WTC11 (cell line): ENCODE measurements around the gene FABP7.

ENCODE experiments used
- ELF4 ChIP-seq: sonication (generic); formaldehyde crosslinking; IDR thresholded peaks from 2 replicates; pipeline ENCODE4 v1.8.1; 2022; ENCODE audit warnings: low read depth, mild to moderate bottlenecking, moderate library complexity, missing genetic modification reagents
- ESRRA ChIP-seq: sonication (generic); formaldehyde crosslinking; IDR thresholded peaks from 2 replicates; pipeline ENCODE4 v1.8.1; 2022; ENCODE audit warnings: mild to moderate bottlenecking, missing genetic modification reagents, borderline replicate concordance
- ETV6 ChIP-seq: sonication (generic); formaldehyde crosslinking; IDR thresholded peaks from 2 replicates; pipeline ENCODE4 v1.8.1; 2022; ENCODE audit warnings: mild to moderate bottlenecking, missing genetic modification reagents
- FOXJ3 ChIP-seq: sonication (generic); formaldehyde crosslinking; IDR thresholded peaks from 2 replicates; pipeline ENCODE4 v1.9.0; 2021; ENCODE audit warnings: missing genetic modification reagents, mild to moderate bottlenecking, borderline replicate concordance
- FOXK1 ChIP-seq: sonication (generic); formaldehyde crosslinking; IDR thresholded peaks from 2 replicates; pipeline ENCODE4 v1.8.0; 2022; ENCODE audit warnings: mild to moderate bottlenecking, moderate library complexity, missing genetic modification reagents
- NR2C2 ChIP-seq: sonication (generic); formaldehyde crosslinking; IDR thresholded peaks from 2 replicates; pipeline ENCODE4 v1.8.0; 2022; ENCODE audit warnings: mild to moderate bottlenecking, missing genetic modification reagents
- TCF7 ChIP-seq: sonication (generic); formaldehyde crosslinking; IDR thresholded peaks from 2 replicates; pipeline ENCODE4 v1.8.0; 2022; ENCODE audit warnings: mild to moderate bottlenecking, low read depth, missing genetic modification reagents, moderate library complexity
- TF ChIP-seq, protein P1 (sequence below): fragments of 200-600 bp; IDR thresholded peaks from 2 replicates; pipeline ENCODE4 v1.8.0; 2022; ENCODE audit warnings: antibody characterized with exemption
- TF ChIP-seq, protein P2 (sequence below): sonication (generic); formaldehyde crosslinking; conservative IDR thresholded peaks from 2 replicates; pipeline ENCODE4 v1.8.1; 2023; ENCODE audit warnings: mild to moderate bottlenecking, low read depth, missing genetic modification reagents, moderate library complexity
- TF ChIP-seq, protein P3 (sequence below): sonication (generic); formaldehyde crosslinking; IDR thresholded peaks from 2 replicates; pipeline ENCODE4 v1.8.0; 2023; ENCODE audit warnings: missing genetic modification reagents
- TF ChIP-seq, protein P4 (sequence below): sonication (generic); formaldehyde crosslinking; conservative IDR thresholded peaks from 2 replicates; pipeline ENCODE4 v1.8.1; 2022; ENCODE audit warnings: mild to moderate bottlenecking, missing genetic modification reagents
- TF ChIP-seq, protein P5 (sequence below): sonication (generic); formaldehyde crosslinking; IDR thresholded peaks from 2 replicates; pipeline ENCODE4 v1.8.1; 2022; ENCODE audit warnings: mild to moderate bottlenecking, moderate library complexity, missing genetic modification reagents
- TF ChIP-seq, protein P6 (sequence below): sonication (generic); formaldehyde crosslinking; IDR thresholded peaks from 2 replicates; pipeline ENCODE4 v1.8.0; 2022; ENCODE audit warnings: mild to moderate bottlenecking, missing genetic modification reagents

DNA sequence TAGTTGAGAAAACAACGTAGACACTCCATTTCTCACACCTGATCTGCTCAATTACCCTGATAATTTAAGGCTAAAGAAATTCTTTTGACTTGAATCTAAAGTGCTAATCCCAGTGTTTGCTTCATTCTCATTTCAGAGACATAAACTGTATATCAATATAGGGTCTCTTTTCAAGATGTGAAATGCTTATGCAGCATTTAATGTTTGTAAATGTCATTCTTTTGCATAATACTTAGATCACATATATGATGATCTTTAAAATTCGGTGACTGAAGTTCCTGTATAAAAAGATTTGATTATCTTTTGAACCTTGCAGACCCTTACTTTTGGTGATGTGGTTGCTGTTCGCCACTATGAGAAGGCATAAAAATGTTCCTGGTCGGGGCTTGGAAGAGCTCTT, 3.9 kb downstream of the FABP7 start:
- no peak for TF ChIP-seq FOXJ3 (CRISPR knock-in tag)
- TF ChIP-seq, protein P1, sequence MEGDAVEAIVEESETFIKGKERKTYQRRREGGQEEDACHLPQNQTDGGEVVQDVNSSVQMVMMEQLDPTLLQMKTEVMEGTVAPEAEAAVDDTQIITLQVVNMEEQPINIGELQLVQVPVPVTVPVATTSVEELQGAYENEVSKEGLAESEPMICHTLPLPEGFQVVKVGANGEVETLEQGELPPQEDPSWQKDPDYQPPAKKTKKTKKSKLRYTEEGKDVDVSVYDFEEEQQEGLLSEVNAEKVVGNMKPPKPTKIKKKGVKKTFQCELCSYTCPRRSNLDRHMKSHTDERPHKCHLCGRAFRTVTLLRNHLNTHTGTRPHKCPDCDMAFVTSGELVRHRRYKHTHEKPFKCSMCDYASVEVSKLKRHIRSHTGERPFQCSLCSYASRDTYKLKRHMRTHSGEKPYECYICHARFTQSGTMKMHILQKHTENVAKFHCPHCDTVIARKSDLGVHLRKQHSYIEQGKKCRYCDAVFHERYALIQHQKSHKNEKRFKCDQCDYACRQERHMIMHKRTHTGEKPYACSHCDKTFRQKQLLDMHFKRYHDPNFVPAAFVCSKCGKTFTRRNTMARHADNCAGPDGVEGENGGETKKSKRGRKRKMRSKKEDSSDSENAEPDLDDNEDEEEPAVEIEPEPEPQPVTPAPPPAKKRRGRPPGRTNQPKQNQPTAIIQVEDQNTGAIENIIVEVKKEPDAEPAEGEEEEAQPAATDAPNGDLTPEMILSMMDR: no peak
- TF ChIP-seq ELF4 (CRISPR knock-in tag): no peak
- TF ChIP-seq ESRRA: no peak
- TF ChIP-seq, protein P2, sequence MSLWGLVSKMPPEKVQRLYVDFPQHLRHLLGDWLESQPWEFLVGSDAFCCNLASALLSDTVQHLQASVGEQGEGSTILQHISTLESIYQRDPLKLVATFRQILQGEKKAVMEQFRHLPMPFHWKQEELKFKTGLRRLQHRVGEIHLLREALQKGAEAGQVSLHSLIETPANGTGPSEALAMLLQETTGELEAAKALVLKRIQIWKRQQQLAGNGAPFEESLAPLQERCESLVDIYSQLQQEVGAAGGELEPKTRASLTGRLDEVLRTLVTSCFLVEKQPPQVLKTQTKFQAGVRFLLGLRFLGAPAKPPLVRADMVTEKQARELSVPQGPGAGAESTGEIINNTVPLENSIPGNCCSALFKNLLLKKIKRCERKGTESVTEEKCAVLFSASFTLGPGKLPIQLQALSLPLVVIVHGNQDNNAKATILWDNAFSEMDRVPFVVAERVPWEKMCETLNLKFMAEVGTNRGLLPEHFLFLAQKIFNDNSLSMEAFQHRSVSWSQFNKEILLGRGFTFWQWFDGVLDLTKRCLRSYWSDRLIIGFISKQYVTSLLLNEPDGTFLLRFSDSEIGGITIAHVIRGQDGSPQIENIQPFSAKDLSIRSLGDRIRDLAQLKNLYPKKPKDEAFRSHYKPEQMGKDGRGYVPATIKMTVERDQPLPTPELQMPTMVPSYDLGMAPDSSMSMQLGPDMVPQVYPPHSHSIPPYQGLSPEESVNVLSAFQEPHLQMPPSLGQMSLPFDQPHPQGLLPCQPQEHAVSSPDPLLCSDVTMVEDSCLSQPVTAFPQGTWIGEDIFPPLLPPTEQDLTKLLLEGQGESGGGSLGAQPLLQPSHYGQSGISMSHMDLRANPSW (CRISPR knock-in tag): no peak
- no peak for TF ChIP-seq FOXK1 (CRISPR knock-in tag)
- TF ChIP-seq, protein P3, sequence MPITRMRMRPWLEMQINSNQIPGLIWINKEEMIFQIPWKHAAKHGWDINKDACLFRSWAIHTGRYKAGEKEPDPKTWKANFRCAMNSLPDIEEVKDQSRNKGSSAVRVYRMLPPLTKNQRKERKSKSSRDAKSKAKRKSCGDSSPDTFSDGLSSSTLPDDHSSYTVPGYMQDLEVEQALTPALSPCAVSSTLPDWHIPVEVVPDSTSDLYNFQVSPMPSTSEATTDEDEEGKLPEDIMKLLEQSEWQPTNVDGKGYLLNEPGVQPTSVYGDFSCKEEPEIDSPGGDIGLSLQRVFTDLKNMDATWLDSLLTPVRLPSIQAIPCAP (CRISPR knock-in tag): no peak
- TF ChIP-seq ETV6: no peak
- TF ChIP-seq, protein P4, sequence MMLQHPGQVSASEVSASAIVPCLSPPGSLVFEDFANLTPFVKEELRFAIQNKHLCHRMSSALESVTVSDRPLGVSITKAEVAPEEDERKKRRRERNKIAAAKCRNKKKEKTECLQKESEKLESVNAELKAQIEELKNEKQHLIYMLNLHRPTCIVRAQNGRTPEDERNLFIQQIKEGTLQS (CRISPR knock-in tag): no peak
- TF ChIP-seq, protein P5, sequence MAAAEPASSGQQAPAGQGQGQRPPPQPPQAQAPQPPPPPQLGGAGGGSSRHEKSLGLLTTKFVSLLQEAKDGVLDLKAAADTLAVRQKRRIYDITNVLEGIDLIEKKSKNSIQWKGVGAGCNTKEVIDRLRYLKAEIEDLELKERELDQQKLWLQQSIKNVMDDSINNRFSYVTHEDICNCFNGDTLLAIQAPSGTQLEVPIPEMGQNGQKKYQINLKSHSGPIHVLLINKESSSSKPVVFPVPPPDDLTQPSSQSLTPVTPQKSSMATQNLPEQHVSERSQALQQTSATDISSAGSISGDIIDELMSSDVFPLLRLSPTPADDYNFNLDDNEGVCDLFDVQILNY (CRISPR knock-in tag): no peak
- TF ChIP-seq TCF7 (CRISPR knock-in tag): no peak
- no peak for TF ChIP-seq NR2C2 (CRISPR knock-in tag)
- TF ChIP-seq, protein P6, sequence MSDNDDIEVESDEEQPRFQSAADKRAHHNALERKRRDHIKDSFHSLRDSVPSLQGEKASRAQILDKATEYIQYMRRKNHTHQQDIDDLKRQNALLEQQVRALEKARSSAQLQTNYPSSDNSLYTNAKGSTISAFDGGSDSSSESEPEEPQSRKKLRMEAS (CRISPR knock-in tag): no peak
